ENCODE measurements around the gene PRELID3B.
"Not testable (repeated sequence)": the region's sequence is repeated elsewhere in the genome, so short reads cannot be mapped to it uniquely, and the experiment has no call there.

PRELID3B gene

GRCh38 chr20:59042796-59043631, 428 bp upstream of the PRELID3B start:
- peak overlapping the region; percentile 96 to 99 for H3K4me3 Mint-ChIP-seq
- H3K27me3 Mint-ChIP-seq: no peaks in the 10 kb centered on the region
- ATAC-seq (replicated peaks) (peak; percentile 97 to 98), DNase-seq (peak; percentile 95)
- no peaks in the 10 kb centered on the region for H3K9me3 Mint-ChIP-seq
- H3K36me3 Mint-ChIP-seq: peaks cover 15 to 17% of the 10 kb centered on the region in 2 donors
- peaks cover 32 to 48% of the 10 kb centered on the region in 2 donors for H3K4me1 Mint-ChIP-seq
- peak overlapping the region; percentile 98 for H3K27ac Mint-ChIP-seq

DNA sequence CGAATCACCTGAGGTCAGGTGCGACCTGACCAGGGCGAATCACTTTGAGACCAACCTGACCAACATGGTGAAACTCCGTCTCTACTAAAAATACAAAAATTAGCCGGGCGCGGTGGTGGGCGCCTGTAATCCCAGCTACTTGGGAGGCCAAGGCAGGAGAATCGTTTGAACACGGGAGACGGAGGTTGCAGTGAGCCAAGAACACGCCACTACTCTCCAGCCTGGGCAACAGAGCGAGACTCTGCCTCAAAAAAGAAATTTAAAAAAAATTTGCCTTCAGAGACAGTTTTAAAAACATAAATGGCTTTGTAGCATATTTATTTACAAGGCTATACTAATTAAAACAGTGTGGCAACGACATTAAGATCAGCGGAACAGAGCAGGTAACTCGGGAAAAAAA, 1.1 kb downstream of the PRELID3B start:
- not testable (repeated sequence) for ATAC-seq (replicated peaks); DNase-seq; H3K27me3 Mint-ChIP-seq; H3K9me3 Mint-ChIP-seq
- Mint-ChIP-seq H3K27ac (peak overlapping the region; percentile 73), H3K4me1 (peaks cover 33 to 48% of the 10 kb centered on the region in 2 donors), H3K4me3 (peak overlapping the region; percentile 96 to 99), H3K36me3 (peaks cover 22 to 24% of the 10 kb centered on the region in 2 donors)

GRCh38 chr20:59040667-59041066, 1.9 kb downstream of the PRELID3B start:
- no peak for ATAC-seq (replicated peaks)
- Mint-ChIP-seq H3K4me3 (peak overlapping the region; percentile 96 to 99), H3K36me3 (peaks cover 24 to 29% of the 10 kb centered on the region in 2 donors), H3K27me3 (no peaks in the 10 kb centered on the region), H3K4me1 (peaks cover 33 to 49% of the 10 kb centered on the region in 2 donors), H3K27ac (peak overlapping the region; percentile 39), H3K9me3 (no peaks in the 10 kb centered on the region)
- no peak for DNase-seq

GRCh38 chr20:59039233-59039632, 3.4 kb downstream of the PRELID3B start:
- peaks cover 30 to 34% of the 10 kb centered on the region in 2 donors for H3K36me3 Mint-ChIP-seq
- no peak for ATAC-seq (replicated peaks)
- H3K9me3 Mint-ChIP-seq: no peaks in the 10 kb centered on the region
- no peak for DNase-seq
- peaks cover 27 to 45% of the 10 kb centered on the region in 2 donors for H3K4me1 Mint-ChIP-seq
- no peaks in the 10 kb centered on the region for H3K27me3 Mint-ChIP-seq
- H3K27ac Mint-ChIP-seq: no peak overlapping the region
- H3K4me3 Mint-ChIP-seq: no peak overlapping the region

DNA sequence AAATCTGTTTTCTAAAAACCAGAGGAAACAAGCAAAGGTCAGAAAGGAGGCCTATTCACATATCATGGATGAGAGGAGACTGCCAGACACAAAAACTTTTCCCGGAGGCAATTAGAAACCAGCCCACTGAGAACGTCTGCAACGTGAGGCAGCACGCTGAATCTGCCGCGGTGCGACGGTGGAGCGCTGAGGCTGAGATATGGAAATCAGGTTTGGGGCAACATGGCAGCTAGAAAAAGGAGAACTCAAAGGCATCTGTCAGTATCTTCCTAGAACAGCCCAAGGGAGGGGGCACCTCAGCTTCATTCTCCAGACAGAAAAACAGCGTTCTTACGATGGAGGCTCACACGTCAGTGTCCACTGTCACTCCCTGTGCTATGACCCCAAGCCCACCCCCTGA, 5.2 kb downstream of the PRELID3B start:
- Mint-ChIP-seq H3K9me3 (no peaks in the 10 kb centered on the region), H3K36me3 (peaks cover 34 to 40% of the 10 kb centered on the region in 2 donors), H3K27me3 (no peaks in the 10 kb centered on the region), H3K4me1 (peaks cover 21 to 42% of the 10 kb centered on the region in 2 donors), H3K27ac (no peak overlapping the region), H3K4me3 (no peak overlapping the region)
- ATAC-seq (replicated peaks): no peak
- no peak for DNase-seq

DNA sequence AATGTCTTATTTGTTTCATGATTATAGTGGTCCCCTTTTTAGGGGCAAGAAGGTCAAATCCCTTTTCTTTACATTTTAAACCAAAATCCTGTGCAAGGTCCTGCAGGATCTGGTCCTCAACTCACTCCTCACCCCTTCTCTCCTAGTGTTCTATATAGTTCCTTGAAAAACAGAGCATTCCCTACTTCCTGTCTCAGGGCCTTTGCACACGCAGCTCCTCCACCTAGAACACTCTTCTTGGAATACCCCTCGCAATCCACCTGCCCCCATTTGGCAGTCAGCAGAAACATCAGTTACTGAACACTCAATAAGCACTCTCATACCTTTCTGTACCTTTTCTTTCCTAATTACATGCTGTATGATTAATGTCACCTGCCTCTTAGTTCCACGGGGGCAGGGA, 7.2 kb downstream of the PRELID3B start:
- ATAC-seq (replicated peaks) (no peak), DNase-seq (no peak)
- no peaks in the 10 kb centered on the region for H3K27me3 Mint-ChIP-seq
- H3K36me3 Mint-ChIP-seq: peaks cover 35 to 41% of the 10 kb centered on the region in 2 donors
- peaks cover 16 to 41% of the 10 kb centered on the region in 2 donors for H3K4me1 Mint-ChIP-seq
- H3K27ac Mint-ChIP-seq: no peak overlapping the region
- H3K4me3 Mint-ChIP-seq: no peak overlapping the region
- no peaks in the 10 kb centered on the region for H3K9me3 Mint-ChIP-seq

DNA sequence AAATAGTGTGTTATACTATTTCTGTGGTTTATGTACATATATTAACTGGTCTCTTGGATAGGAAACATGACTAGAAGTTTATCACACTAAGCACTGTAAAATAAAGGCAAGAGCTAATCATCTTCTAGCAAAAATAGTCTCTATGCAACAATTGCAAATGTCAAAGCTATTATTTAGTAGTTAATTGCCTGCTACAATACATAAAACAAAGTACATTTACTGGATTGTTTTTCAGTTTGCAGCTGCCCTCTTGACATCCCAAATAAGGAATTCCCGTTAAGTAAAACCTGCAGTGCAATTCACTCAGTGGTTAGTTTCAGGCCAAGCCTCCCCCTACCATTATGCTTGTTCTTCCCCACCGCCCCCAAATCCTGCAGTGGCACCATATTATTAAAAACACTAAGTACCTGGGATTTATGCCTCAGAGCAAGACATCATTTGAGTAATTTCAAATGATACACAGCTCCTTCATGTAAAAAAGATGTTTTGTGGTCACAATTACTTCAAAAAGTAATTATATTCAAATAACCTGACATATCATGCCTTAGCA, 8.9 kb downstream of the PRELID3B start:
- Mint-ChIP-seq H3K27me3 (no peaks in the 10 kb centered on the region), H3K27ac (no peak overlapping the region), H3K9me3 (no peaks in the 10 kb centered on the region), H3K36me3 (peaks cover 32 to 44% of the 10 kb centered on the region in 2 donors), H3K4me1 (peaks cover 16 to 44% of the 10 kb centered on the region in 2 donors), H3K4me3 (peak overlapping the region in 1 of 2 donors; percentile 15)
- DNase-seq (no peak), ATAC-seq (replicated peaks) (no peak)

DNA sequence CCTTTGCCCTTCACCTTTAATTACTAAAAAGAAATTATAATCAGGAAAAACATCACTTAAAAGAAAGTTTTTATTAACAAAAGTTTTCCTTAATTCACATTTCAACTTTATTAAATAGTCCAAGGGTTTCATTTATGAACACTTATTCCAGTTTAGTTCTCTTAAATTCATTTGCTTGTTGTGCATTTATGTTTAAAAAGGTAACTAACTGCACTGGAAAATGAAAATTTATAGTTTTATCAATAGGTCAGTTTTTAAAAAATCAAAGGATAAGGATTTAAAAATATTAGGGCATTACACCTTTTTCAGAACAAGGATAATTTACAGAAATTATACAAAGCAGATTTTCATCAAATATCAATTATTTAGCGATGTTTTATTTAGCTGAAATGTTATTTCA, 9.5 kb downstream of the PRELID3B start:
- no peak for DNase-seq
- Mint-ChIP-seq H3K27ac (no peak overlapping the region), H3K27me3 (no peaks in the 10 kb centered on the region), H3K4me1 (peaks cover 17 to 46% of the 10 kb centered on the region in 2 donors), H3K36me3 (peaks cover 35 to 49% of the 10 kb centered on the region in 2 donors), H3K9me3 (no peaks in the 10 kb centered on the region), H3K4me3 (peak overlapping the region; percentile 77 to 98)
- no peak for ATAC-seq (replicated peaks)

DNA sequence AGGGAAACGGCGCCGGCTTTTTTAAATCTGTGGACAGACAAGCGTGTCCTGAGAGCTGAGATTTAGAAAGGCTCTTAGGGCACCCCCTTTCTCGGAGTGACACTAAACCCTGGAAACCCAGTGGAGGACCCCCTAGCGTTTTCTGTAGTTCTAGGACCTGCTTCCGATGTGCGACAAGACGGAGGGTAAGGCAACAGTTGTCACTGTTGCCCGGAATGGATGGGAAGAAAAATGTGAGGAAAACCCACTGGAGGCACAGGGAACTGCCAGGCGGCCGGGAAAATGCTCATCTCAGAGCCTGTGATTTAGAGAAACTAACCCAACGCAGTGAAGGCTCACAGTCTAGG, 9.9 kb downstream of the PRELID3B start:
- H3K9me3 Mint-ChIP-seq: no peaks in the 10 kb centered on the region
- no peak for ATAC-seq (replicated peaks)
- H3K4me1 Mint-ChIP-seq: peaks cover 17 to 47% of the 10 kb centered on the region in 2 donors
- peaks cover 37 to 52% of the 10 kb centered on the region in 2 donors for H3K36me3 Mint-ChIP-seq
- H3K27ac Mint-ChIP-seq: peak overlapping the region; percentile 78
- DNase-seq: no peak
- no peaks in the 10 kb centered on the region for H3K27me3 Mint-ChIP-seq
- H3K4me3 Mint-ChIP-seq: peak overlapping the region; percentile 77 to 98

GRCh38 chr20:59032023-59032712, 10.4 kb downstream of the PRELID3B start, which contains the start of gene ATP5F1E:
ATP5F1E (minus strand) TSS chr20:59032335; CDS start chr20:59032251, 84 bp downstream.
- peak within 1 kb of the TSS; percentile 95 to 98 for H3K4me3 Mint-ChIP-seq
- DNase-seq: peak; percentile 96
- no peaks in the 10 kb centered on the region for H3K27me3 Mint-ChIP-seq
- ATAC-seq (replicated peaks): peak; percentile 96 to 98
- H3K36me3 Mint-ChIP-seq: peaks cover 38 to 54% of the 10 kb centered on the region in 2 donors
- H3K27ac Mint-ChIP-seq: peak within 1 kb of the TSS; percentile 98
- H3K4me1 Mint-ChIP-seq: peaks cover 20 to 53% of the 10 kb centered on the region in 2 donors
- no peaks in the 10 kb centered on the region for H3K9me3 Mint-ChIP-seq

DNA sequence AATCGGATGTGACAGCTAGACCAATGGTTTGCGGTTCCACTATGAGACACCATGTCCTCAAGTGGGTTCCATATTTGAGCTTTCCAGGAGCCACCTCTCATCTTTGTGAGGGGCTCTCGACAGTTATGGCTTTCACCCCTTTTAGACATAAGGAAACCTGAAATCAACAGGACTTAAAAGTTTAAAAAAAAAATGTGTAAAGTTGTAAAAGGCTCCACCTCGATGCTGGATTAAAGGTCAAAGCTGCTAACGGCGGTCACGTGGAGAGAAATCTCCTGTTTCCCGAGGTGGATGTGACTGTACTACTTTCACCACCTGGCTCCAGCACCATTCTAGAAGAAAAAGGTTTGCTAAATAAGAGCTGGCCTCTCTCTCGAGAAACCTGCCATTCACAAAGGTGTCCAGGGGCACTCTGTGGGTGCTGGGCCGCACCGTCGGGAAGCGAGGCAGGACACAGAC, 11.0 kb downstream of the PRELID3B start:
- Mint-ChIP-seq H3K27me3 (no peaks in the 10 kb centered on the region), H3K4me3 (peak overlapping the region; percentile 95 to 98), H3K4me1 (peaks cover 20 to 58% of the 10 kb centered on the region in 2 donors), H3K36me3 (peaks cover 40 to 55% of the 10 kb centered on the region in 2 donors), H3K27ac (peak overlapping the region; percentile 98), H3K9me3 (no peaks in the 10 kb centered on the region)
- DNase-seq (no peak), ATAC-seq (replicated peaks) (no peak)

- Mint-ChIP-seq H3K27ac (peak overlapping the region; percentile 98), H3K36me3 (peaks cover 40 to 58% of the 10 kb centered on the region in 2 donors), H3K27me3 (no peaks in the 10 kb centered on the region), H3K9me3 (no peaks in the 10 kb centered on the region), H3K4me1 (peaks cover 20 to 61% of the 10 kb centered on the region in 2 donors), H3K4me3 (peak overlapping the region; percentile 95 to 98)
- DNase-seq (no peak), ATAC-seq (replicated peaks) (no peak)
These were observed 11.5 kb downstream of the PRELID3B start for GRCh38 chr20:59030911-59031563.

GRCh38 chr20:59028812-59029211, 13.8 kb downstream of the PRELID3B start:
- DNase-seq (no peak), ATAC-seq (replicated peaks) (no peak)
- no peak overlapping the region for H3K4me3 Mint-ChIP-seq
- no peak overlapping the region for H3K27ac Mint-ChIP-seq
- peaks cover 44 to 66% of the 10 kb centered on the region in 2 donors for H3K36me3 Mint-ChIP-seq
- no peaks in the 10 kb centered on the region for H3K27me3 Mint-ChIP-seq
- no peaks in the 10 kb centered on the region for H3K9me3 Mint-ChIP-seq
- peaks cover 24 to 72% of the 10 kb centered on the region in 2 donors for H3K4me1 Mint-ChIP-seq
